ENCODE results near the gene ESRRA. TPM values are rescaled to one million over a fixed set of nuclear protein-coding genes. Genes with fewer than 3 reads are reported as not detected.

Gene ESRRA
- total RNA-seq, 1 donor, result 21.6 TPM

DNA sequence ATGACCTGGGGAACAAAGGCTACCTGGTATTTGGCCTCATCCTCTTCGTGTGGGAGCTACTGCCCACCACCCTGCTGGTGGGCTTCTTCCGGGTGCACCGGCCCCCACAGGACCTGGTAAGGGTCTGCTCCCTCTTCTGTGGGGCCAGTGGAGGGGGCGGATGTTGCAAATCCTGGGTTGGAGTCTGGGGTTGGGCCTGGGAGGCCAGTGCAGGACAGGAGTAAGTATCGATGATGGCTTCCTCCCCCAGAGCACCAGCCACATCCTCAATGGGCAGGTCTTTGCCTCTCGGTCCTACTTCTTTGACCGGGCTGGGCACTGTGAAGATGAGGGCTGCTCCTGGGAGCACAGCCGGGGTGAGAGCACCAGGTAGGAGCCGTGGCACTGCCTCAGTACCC lies 17.0 kb upstream of the ESRRA start:
- no peak for DNase-seq (ENCODE audit: low read depth)
- TF ChIP-seq, protein P1, sequence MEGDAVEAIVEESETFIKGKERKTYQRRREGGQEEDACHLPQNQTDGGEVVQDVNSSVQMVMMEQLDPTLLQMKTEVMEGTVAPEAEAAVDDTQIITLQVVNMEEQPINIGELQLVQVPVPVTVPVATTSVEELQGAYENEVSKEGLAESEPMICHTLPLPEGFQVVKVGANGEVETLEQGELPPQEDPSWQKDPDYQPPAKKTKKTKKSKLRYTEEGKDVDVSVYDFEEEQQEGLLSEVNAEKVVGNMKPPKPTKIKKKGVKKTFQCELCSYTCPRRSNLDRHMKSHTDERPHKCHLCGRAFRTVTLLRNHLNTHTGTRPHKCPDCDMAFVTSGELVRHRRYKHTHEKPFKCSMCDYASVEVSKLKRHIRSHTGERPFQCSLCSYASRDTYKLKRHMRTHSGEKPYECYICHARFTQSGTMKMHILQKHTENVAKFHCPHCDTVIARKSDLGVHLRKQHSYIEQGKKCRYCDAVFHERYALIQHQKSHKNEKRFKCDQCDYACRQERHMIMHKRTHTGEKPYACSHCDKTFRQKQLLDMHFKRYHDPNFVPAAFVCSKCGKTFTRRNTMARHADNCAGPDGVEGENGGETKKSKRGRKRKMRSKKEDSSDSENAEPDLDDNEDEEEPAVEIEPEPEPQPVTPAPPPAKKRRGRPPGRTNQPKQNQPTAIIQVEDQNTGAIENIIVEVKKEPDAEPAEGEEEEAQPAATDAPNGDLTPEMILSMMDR (IDR thresholded peaks at IDR 0.05; ENCODE audit: insufficient read depth, low read length), result no peak
- H3K4me3 ChIP-seq (ENCODE audit: low read depth, low read length), result no peak overlapping the region

DNA sequence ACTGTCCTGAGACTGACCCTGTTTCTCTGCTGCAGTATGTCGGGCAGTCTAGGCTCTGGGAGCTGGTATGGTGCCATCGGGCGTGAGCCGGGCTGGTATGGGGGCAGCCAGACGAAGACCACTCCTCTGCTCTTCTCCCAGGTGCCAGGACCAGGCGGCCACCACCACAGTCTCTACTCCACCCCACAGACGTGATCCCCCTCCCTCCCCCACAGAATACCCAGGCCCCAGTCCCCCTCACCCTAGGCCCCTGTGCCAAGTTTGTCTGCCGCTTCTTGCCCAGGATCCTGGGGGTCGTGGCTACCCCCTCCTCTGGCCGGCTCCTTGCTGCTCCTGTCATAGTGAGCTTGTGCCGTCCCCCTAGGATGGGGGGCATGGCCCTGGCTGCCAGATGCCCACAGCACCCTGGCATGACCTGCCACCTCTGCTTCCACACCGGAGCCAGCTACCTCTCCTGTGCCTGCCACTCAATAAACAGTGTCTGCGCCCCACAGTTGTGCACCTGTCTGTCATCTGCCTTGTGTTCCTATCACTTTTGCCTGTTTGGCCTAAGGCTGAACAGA lies 16.2 kb upstream of the ESRRA start:
- no peak overlapping the region for H3K4me3 ChIP-seq (ENCODE audit: low read depth, low read length)
- TF ChIP-seq, protein P1 (IDR thresholded peaks at IDR 0.05; ENCODE audit: insufficient read depth, low read length), result no peak
- no peak for DNase-seq (ENCODE audit: low read depth)

DNA sequence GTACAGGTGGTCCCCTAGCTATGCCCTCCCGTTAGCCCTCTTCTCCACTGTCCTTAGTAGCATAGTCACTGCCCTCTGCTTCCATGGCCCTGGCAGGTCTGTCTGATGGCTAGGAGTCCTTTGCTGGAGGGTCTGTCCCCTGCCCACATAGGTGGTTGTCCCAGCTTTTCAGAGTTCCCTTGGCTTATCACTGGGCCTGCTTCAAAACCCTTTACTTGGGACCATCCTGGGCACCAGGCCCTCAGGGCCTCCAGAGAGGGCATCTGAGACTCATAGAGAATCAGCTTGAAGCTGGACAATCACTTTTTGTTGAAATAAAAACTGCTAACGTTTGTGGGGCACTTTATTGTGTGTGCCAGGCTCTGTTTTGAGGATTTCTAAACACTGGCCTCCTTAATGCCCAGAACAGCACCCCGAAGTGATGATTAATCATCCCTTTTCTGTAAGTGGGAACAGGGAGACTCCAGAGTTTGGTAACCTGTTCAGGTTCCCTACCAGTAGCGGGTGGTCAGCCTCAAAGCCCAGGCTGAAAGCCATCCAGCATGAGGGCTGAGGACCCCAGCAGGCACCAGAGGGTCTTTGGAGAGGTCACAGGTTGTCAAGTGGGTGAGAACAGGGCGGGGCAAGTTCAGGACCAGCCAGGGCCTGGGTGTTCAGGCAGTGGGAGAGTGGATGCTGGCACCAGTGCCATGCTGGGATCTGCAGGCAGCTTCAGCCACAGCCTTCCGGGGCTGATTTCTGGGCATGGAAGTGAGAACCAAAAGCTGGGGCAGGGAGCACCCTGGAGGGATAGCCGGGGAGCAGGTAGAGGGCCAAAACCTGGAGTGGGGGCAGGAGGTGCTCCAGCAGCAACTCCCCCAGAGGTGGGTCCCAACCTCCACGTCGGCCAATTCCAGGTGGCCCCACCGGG lies 14.7 kb upstream of the ESRRA start:
- no peak overlapping the region for H3K4me3 ChIP-seq (ENCODE audit: low read depth, low read length)
- no peak for DNase-seq (ENCODE audit: low read depth)
- TF ChIP-seq, protein P1 (IDR thresholded peaks at IDR 0.05; ENCODE audit: insufficient read depth, low read length), result no peak

DNA sequence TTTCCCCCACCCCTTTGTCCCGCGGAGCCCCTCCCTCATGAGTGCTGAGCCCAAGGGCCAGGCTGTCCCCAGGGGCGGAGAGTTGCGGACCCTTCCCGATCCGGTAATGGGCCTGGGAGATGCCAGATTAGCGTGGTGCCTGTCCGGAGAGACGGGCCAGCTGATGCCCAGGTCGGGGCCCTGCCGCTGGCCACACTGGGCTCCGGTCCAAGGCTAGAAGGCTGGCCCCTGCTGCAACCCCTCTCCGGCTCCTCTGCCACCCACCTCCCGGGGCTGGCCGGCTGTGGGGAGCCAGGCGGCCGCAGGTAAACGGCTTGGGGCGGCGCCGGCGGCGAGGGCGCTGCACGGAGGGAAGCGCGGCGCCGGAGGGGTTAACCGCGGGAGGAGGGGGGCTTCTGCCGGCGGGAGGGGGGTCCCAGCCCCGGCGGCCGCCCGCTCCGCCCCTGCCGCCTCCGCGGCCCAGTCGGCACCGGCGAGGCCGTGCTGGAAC lies 14.0 kb upstream of the ESRRA start, which contains the start of gene KCNK4:
Gene KCNK4 (plus strand): TSS at position 41 of the 490 bp plus-strand sequence. CDS start 1,717 bp downstream, outside the sequence.
- no peak for DNase-seq (ENCODE audit: low read depth)
- H3K4me3 ChIP-seq (ENCODE audit: low read depth, low read length), result peak within 1 kb of the TSS; percentile 40
- TF ChIP-seq, protein P1 (IDR thresholded peaks at IDR 0.05; ENCODE audit: insufficient read depth, low read length), result no peak

DNA sequence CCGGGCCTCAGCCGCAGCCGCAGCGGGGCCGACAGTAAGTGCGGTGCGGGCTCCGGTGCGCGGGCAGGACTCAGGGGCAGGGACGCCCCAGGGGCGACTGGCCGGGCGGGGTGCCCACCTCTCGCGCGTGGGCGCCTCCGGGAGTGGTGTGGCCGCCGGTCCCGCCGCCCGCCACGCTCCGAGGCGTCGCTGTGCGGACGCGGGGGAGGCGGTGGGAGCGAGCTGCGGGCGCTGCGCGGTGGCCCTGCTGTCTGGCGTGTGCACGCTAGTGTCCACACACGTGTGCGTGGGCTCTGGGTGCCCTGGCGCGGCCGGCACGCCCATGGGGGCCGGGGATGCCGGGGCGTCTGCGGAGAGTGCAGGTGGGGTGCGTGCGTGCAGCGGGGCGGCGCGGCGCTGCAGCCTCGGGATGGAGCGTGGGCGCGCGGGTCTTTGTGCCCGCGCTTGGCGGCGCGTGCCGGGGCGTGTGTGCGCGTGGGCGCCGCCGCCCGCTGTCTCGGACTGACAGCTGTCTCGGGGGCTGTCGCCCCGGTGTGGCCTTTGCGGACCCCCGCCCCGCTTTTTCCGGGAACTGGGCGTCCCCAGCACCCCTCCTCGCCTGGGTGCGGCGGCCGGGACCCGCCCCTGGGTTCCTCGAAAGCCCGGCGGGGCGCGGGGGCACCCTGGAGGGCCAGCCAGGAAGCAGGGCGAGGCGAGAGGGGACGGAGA lies 13.4 kb upstream of the ESRRA start:
- H3K4me3 ChIP-seq (ENCODE audit: low read depth, low read length), result peak overlapping the region; percentile 40
- DNase-seq (ENCODE audit: low read depth), result no peak
- TF ChIP-seq, protein P1 (IDR thresholded peaks at IDR 0.05; ENCODE audit: insufficient read depth, low read length), result no peak

DNA sequence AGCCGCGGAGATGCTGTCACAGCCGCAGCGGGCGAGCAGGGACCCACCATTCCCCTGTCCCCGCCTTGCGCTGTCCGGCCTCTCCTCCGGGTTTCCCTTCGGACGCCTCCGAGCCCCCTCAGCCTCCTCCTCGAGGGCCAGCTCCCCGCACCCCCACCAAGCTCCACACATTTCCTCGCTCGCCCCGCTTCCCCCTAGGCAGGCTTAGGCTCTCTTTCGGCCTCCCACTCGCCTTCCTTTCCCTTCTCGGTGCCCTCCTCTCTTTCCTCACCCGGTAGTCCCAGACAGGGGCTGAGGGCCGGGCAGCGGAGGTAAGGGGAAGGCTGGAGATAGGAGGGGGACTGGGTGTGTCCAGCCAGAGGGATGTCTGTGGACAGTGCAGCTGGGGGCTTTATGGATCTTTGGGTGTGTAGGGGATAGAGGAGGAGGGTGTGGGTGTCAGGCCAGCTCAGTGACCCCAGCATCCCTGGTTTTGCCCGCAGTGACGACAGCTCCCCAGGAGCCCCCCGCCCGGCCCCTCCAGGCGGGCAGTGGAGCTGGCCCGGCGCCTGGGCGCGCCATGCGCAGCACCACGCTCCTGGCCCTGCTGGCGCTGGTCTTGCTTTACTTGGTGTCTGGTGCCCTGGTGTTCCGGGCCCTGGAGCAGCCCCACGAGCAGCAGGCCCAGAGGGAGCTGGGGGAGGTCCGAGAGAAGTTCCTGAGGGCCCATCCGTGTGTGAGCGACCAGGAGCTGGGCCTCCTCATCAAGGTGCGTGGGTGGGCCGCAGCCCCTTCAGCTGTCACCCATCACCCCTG lies 12.7 kb upstream of the ESRRA start:
- DNase-seq (ENCODE audit: low read depth), result no peak
- H3K4me3 ChIP-seq (ENCODE audit: low read depth, low read length), result peak overlapping the region; percentile 13

More for the DNA sequence above, 12.7 kb upstream of the ESRRA start:
- TF ChIP-seq, protein P1 (IDR thresholded peaks at IDR 0.05; ENCODE audit: insufficient read depth, low read length), result no peak

All from fibroblast of the aortic adventitia (primary cell).